Measurements from ENCODE around the gene MT1M.
"Not testable (repeated sequence)": the region's sequence is repeated elsewhere in the genome, so short reads cannot be mapped to it uniquely, and the experiment has no call there.

MT1M gene

DNA sequence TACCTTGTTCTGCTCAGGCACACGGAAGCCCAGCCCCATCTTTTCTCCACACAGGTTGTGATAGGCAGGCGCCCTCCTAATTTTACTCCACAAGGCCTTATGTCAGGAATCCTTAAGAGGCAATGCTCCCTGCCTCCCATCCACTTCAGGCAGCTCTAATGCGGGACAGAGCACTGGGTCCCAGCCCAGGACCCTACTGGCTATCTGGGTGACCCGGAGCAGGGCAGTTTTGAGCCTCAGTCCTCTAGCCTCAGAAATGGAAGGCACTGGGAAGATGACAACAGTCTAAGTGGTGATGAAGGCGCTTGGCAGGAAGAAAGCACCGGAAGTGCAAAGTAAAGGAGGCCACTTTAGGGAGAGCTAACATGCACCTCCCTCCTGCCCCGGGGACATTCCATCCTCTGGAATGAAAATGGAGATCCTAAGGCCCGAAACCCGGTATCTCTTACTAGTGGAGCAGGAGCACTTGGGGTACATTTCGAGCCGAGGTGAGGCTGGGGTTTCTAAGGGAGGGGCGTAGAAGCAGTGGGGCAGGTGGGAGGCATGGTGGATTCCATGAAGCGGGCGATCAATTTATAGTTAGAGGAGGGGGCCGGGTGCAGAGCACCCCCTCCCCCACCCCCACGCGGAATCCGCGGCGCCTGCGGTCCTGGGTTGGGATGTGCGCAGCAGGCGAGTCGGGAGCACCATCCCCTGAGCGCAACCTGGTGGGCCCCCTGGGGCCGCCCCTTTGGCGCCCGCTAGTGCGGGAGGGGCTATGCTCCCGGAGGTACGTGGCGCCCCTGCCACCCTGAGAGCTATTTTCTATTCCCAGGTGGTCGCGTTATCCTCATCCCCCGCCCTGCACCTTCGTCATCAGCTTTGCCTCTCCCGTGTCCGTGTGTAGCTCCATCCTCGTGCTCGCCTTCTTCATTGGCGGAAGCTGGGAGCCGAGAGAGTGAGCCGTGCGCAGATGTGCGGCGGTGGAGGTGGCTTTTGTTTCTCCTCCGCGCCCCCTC lies 30.2 kb downstream of the MT1M start:
- Histone ChIP-seq H3K27me3 (ENCODE audit: insufficient read depth, poor library complexity, severe bottlenecking) (peaks cover 44% of the 10 kb centered on the region), H3K27ac (replicated peaks) (no peak overlapping the region), H3K4me3 (replicated peaks; ENCODE audit: insufficient read depth, low read length) (no peak overlapping the region)
- no peak for TF ChIP-seq GABPA (IDR thresholded peaks at IDR 0.05; ENCODE audit: low read depth)
- no peak for TF ChIP-seq POLR2AphosphoS5 (IDR thresholded peaks at IDR 0.05; ENCODE audit: low read depth)
- no peak for TF ChIP-seq SPI1 (IDR thresholded peaks at IDR 0.05; ENCODE audit: borderline replicate concordance, low read depth)
- TF ChIP-seq REST (IDR thresholded peaks at IDR 0.05; ENCODE audit: insufficient replicate concordance, low read depth) = no peak
- TF ChIP-seq, protein P1, sequence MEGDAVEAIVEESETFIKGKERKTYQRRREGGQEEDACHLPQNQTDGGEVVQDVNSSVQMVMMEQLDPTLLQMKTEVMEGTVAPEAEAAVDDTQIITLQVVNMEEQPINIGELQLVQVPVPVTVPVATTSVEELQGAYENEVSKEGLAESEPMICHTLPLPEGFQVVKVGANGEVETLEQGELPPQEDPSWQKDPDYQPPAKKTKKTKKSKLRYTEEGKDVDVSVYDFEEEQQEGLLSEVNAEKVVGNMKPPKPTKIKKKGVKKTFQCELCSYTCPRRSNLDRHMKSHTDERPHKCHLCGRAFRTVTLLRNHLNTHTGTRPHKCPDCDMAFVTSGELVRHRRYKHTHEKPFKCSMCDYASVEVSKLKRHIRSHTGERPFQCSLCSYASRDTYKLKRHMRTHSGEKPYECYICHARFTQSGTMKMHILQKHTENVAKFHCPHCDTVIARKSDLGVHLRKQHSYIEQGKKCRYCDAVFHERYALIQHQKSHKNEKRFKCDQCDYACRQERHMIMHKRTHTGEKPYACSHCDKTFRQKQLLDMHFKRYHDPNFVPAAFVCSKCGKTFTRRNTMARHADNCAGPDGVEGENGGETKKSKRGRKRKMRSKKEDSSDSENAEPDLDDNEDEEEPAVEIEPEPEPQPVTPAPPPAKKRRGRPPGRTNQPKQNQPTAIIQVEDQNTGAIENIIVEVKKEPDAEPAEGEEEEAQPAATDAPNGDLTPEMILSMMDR (IDR thresholded peaks at IDR 0.05; ENCODE audit: insufficient read depth, low read length) = no peak
- DNase-seq (ENCODE audit: low read depth in 1 of 2, low spot score in 1 of 2) = no peak

- H3K27me3 ChIP-seq (ENCODE audit: insufficient read depth, poor library complexity, severe bottlenecking) = peaks cover 51% of the 10 kb centered on the region
- no peak overlapping the region for H3K4me3 ChIP-seq (replicated peaks; ENCODE audit: insufficient read depth, low read length)
- no peak for DNase-seq (ENCODE audit: low read depth in 1 of 2, low spot score in 1 of 2)
- TF ChIP-seq SPI1 (IDR thresholded peaks at IDR 0.05; ENCODE audit: borderline replicate concordance, low read depth) (no peak), POLR2AphosphoS5 (IDR thresholded peaks at IDR 0.05; ENCODE audit: low read depth) (no peak), REST (IDR thresholded peaks at IDR 0.05; ENCODE audit: insufficient replicate concordance, low read depth) (no peak), GABPA (IDR thresholded peaks at IDR 0.05; ENCODE audit: low read depth) (no peak)
- TF ChIP-seq, protein P1 (IDR thresholded peaks at IDR 0.05; ENCODE audit: insufficient read depth, low read length) = no peak
- H3K27ac ChIP-seq (replicated peaks) = no peak overlapping the region
These were observed 32.0 kb downstream of the MT1M start for GRCh38 chr16:56664506-56664905.

GRCh38 chr16:56665286-56666261 lies 33.1 kb downstream of the MT1M start:
- peaks cover 58% of the 10 kb centered on the region for H3K27me3 ChIP-seq (ENCODE audit: insufficient read depth, poor library complexity, severe bottlenecking)
- not testable (repeated sequence) for H3K27ac ChIP-seq (replicated peaks); DNase-seq (ENCODE audit: low read depth in 1 of 2, low spot score in 1 of 2); H3K4me3 ChIP-seq (replicated peaks; ENCODE audit: insufficient read depth, low read length)

All from HL-60 (cell line).